HCT116 (cell line): ENCODE results near the gene PCP2. TPM values are rescaled to one million over a fixed set of nuclear protein-coding genes. Genes with fewer than 3 reads are reported as not detected.

Experiments used
- ATAC-seq: fragments of 200-7000 bp; cut with Tn5 transposase; 2 replicates; pipeline ENCODE4 v1.9.1; 2020; ENCODE audit warnings: mild to moderate bottlenecking, moderate library complexity
- BruUV-seq: library from RNA; stranded (reverse); fragments of 400-500 nt; replicated peaks from 2 replicates; lab custom pipeline; 2021; lab: Mats Ljungman, UMichigan
- CTCF ChIA-PET: fragments of 300-600 bp; sonication (Branson Sonifier 250); formaldehyde crosslinking; loops from one replicate; lab custom pipeline; 2021; ENCODE audit warnings: antibody characterized with exemption; lab: Charles Lee
- POLR2A ChIA-PET: fragments of 300-600, 350-600 bp; sonication (Branson Sonifier 250); formaldehyde crosslinking; loops from one replicate; lab custom pipeline; 2021; ENCODE audit warnings: antibody characterized with exemption; lab: Charles Lee
- RAD21 ChIA-PET, 2 experiments: fragments of 300-600 bp; sonication (Branson Sonifier 250); formaldehyde crosslinking; loops; one replicate each; lab custom pipeline; 2023; ENCODE audit warnings: low total read pairs in 2 of 2; ENCODE audit not compliant: uncharacterized antibody in 2 of 2, unreplicated experiment in 2 of 2, low non-redundant PET in 1 of 2; lab: Charles Lee
- DNase-seq: peaks from one replicate; pipeline ENCODE4 v3.0.0-alpha.2; 2010; ENCODE audit warnings: low read depth, low spot score
- H2AFZ ChIP-seq: fragments of 200-600 bp; shearing (Covaris generic), sonication (generic); 2 replicates; pipeline ENCODE4 v1.6.1; 2017; ENCODE audit warnings: low read depth, mixed run types, mixed read lengths, antibody characterized with exemption, low read length; ENCODE audit not compliant: poor library complexity, severe bottlenecking
- H3K27ac ChIP-seq: 2 replicates; pipeline ENCODE4 v1.5.1; 2012; ENCODE audit warnings: low read depth, low read length
- H3K27me3 ChIP-seq: fragments of 200-600 bp; sonication (generic); 2 replicates; pipeline ENCODE4 v1.6.1; 2016; ENCODE audit warnings: mixed run types, low read length, mixed read lengths; ENCODE audit not compliant: insufficient read depth
- H3K36me3 ChIP-seq, 2 experiments: fragments of 200-500 bp in 1 of 2; fragments of 200-600 bp in 1 of 2; sonication (Bioruptor generic) in 1 of 2; sonication (generic) in 1 of 2; 2 replicates each; pipeline versions ENCODE4 v1.5.1 to v1.6.1; 2014 to 2016; ENCODE audit warnings: low read length in 2 of 2, inconsistent platforms in 1 of 2, mixed read lengths in 1 of 2, mixed run types in 1 of 2; ENCODE audit not compliant: insufficient read depth in 2 of 2, control insufficient read depth in 1 of 2
- H3K4me1 ChIP-seq, 2 experiments: fragments of 200-600 bp in 1 of 2; sonication (generic) in 1 of 2; 2 replicates each; pipeline versions ENCODE4 v1.5.1 to v1.6.1; 2012 to 2017; ENCODE audit warnings: low read length in 2 of 2, inconsistent platforms in 1 of 2, mild to moderate bottlenecking in 1 of 2, mixed read lengths in 1 of 2, mixed run types in 1 of 2, moderate library complexity in 1 of 2; ENCODE audit not compliant: insufficient read depth in 2 of 2, control insufficient read depth in 1 of 2
- H3K4me2 ChIP-seq: fragments of 200-600 bp; sonication (generic); 2 replicates; pipeline ENCODE4 v1.6.1; 2017; ENCODE audit warnings: mixed run types, low read length, mixed read lengths
- H3K4me3 ChIP-seq, 2 experiments: fragments of 200-600 bp in 1 of 2; sonication (generic) in 1 of 2; replicated peaks in 1 of 2; 2 replicates each; pipeline ENCODE4 v1.5.1; 2011 to 2016; ENCODE audit warnings: low read length in 2 of 2, control low read depth in 1 of 2, low read depth in 1 of 2, mild to moderate bottlenecking in 1 of 2, mixed read lengths in 1 of 2, mixed run types in 1 of 2
- H3K79me2 ChIP-seq: fragments of 200-600 bp; sonication (generic); 2 replicates; pipeline ENCODE4 v1.6.1; 2017; ENCODE audit warnings: mild to moderate bottlenecking, mixed run types, low read length, moderate library complexity, mixed read lengths; ENCODE audit not compliant: insufficient read depth
- H3K9ac ChIP-seq: fragments of 200-600 bp; sonication (generic); 2 replicates; pipeline ENCODE4 v1.6.1; 2016; ENCODE audit warnings: low read length, mixed read lengths
- H3K9me2 ChIP-seq: fragments of 200-600 bp; sonication (generic), shearing (Covaris generic); 2 replicates; pipeline ENCODE4 v1.6.1; 2017; ENCODE audit warnings: mixed run types, mild to moderate bottlenecking, moderate library complexity; ENCODE audit not compliant: insufficient read depth
- H3K9me3 ChIP-seq, 2 experiments: fragments of 200-500 bp in 1 of 2; fragments of 200-600 bp in 1 of 2; sonication (Bioruptor generic) in 1 of 2; sonication (generic) in 1 of 2; 2 replicates each; pipeline ENCODE4 v1.6.1; 2014 to 2017; ENCODE audit warnings: low read length in 2 of 2, mixed read lengths in 2 of 2, inconsistent platforms in 1 of 2, low read depth in 1 of 2, mild to moderate bottlenecking in 1 of 2, mixed run types in 1 of 2, moderate library complexity in 1 of 2; ENCODE audit not compliant: control insufficient read depth in 1 of 2, insufficient read depth in 1 of 2
- H4K20me1 ChIP-seq: fragments of 200-600 bp; sonication (generic), shearing (Covaris generic); 2 replicates; pipeline ENCODE4 v1.6.1; 2017; ENCODE audit warnings: mixed run types, mild to moderate bottlenecking, moderate library complexity; ENCODE audit not compliant: insufficient read depth
- ATF3 ChIP-seq: IDR thresholded peaks from 2 replicates; pipeline ENCODE4 v1.6.1; 2012
- ELF1 ChIP-seq: IDR thresholded peaks from 2 replicates; pipeline ENCODE4 v1.6.1; 2012; ENCODE audit warnings: low read depth, borderline replicate concordance
- EZH2 ChIP-seq: fragments of 200-600 bp; sonication (generic); IDR thresholded peaks from 2 replicates; pipeline ENCODE4 v1.6.1; 2017; ENCODE audit warnings: antibody characterized with exemption, mixed run types
- FOSL1 ChIP-seq: IDR thresholded peaks from 2 replicates; pipeline ENCODE4 v1.6.1; 2012; ENCODE audit warnings: low read depth
- JUND ChIP-seq: IDR thresholded peaks from 2 replicates; pipeline ENCODE4 v1.6.1; 2012
- POLR2A ChIP-seq: IDR thresholded peaks from 2 replicates; pipeline ENCODE4 v1.7.0; 2011; ENCODE audit warnings: borderline replicate concordance; ENCODE audit not compliant: insufficient read depth, insufficient read length; ENCODE audit errors: extremely low read depth
- RAD21 ChIP-seq: IDR thresholded peaks from 2 replicates; pipeline ENCODE4 v1.6.1; 2012; ENCODE audit warnings: low read depth, mild to moderate bottlenecking
- SIN3A ChIP-seq: IDR thresholded peaks from 2 replicates; pipeline ENCODE4 v1.6.1; 2012; ENCODE audit warnings: low read depth
- SP1 ChIP-seq: IDR thresholded peaks from 2 replicates; pipeline ENCODE4 v1.6.1; 2012; ENCODE audit warnings: low read depth
- TCF7L2 ChIP-seq: IDR thresholded peaks from 2 replicates; pipeline ENCODE4 v1.7.0; 2011; ENCODE audit warnings: borderline replicate concordance, inconsistent platforms; ENCODE audit not compliant: insufficient read depth, insufficient read length; ENCODE audit errors: extremely low read depth
- ZNF274 ChIP-seq: fragments of 200-500 bp; sonication (Bioruptor generic); IDR thresholded peaks from 2 replicates; pipeline ENCODE4 v1.6.1; 2014; ENCODE audit warnings: mild to moderate bottlenecking, low read depth, low read length, inconsistent platforms
- intact Hi-C: fragments of 100-400 bp; cut with micrococcal nuclease; formaldehyde crosslinking; loops from 2 replicates; pipeline ENCODE4 v1.10.0; 2022
- total RNA-seq: library from RNA; stranded (reverse); gene quantifications from one replicate; pipeline ENCODE4 v1.2.1, GENCODE V29; 2021; ENCODE audit not compliant: unreplicated experiment
- TF ChIP-seq, protein P1 (sequence below): IDR thresholded peaks from 2 replicates; pipeline ENCODE4 v1.6.1; 2011; ENCODE audit warnings: mild to moderate bottlenecking, low read length, moderate library complexity; ENCODE audit not compliant: insufficient replicate concordance; ENCODE audit errors: extremely low read depth
- TF ChIP-seq, protein P2 (sequence below): IDR thresholded peaks from 2 replicates; pipeline ENCODE4 v1.6.1; 2012

The PCP2 gene
- total RNA-seq, 1 experiment from 2014 or later, result 0.32 TPM

DNA sequence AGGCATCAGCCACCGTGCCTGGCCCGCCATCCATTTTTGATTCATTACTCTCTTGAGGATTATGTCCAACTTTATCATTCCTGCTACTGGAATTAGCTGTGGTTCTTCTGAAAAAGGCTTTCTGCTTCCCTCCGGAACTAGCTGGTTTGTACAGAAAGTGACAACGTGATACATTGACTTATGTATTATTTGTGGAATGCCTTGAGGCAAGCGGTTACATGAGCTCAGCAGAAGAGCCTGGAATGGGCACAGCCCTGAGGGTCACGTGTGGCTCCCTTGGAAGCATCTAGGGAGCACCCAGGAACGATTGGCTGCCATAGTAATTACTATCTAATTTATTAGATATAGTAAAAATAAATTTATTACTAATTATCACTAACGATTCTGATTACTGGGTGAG lies 20.9 kb upstream of the PCP2 start:
- Histone ChIP-seq H2AFZ (no peak overlapping the region), H3K9me2 (no peaks in the 10 kb centered on the region), H3K4me2 (no peak overlapping the region), H3K4me3 (no peak overlapping the region), H3K36me3 (no peaks in the 10 kb centered on the region), H4K20me1 (no peaks in the 10 kb centered on the region), H3K27me3 (no peaks in the 10 kb centered on the region), H3K4me1 (peaks cover 3 to 12% of the 10 kb centered on the region in 2 experiments), H3K9ac (no peak overlapping the region), H3K9me3 (no peaks in the 10 kb centered on the region), H3K27ac (no peak overlapping the region), H3K79me2 (no peaks in the 10 kb centered on the region)
- TF ChIP-seq ZNF274 (no peak), ATF3 (no peak), SIN3A (no peak), SP1 (no peak), ELF1 (no peak), FOSL1 (no peak), RAD21 (no peak), TCF7L2 (no peak), JUND (no peak), EZH2 (no peak), POLR2A (no peak)
- TF ChIP-seq, protein P1, sequence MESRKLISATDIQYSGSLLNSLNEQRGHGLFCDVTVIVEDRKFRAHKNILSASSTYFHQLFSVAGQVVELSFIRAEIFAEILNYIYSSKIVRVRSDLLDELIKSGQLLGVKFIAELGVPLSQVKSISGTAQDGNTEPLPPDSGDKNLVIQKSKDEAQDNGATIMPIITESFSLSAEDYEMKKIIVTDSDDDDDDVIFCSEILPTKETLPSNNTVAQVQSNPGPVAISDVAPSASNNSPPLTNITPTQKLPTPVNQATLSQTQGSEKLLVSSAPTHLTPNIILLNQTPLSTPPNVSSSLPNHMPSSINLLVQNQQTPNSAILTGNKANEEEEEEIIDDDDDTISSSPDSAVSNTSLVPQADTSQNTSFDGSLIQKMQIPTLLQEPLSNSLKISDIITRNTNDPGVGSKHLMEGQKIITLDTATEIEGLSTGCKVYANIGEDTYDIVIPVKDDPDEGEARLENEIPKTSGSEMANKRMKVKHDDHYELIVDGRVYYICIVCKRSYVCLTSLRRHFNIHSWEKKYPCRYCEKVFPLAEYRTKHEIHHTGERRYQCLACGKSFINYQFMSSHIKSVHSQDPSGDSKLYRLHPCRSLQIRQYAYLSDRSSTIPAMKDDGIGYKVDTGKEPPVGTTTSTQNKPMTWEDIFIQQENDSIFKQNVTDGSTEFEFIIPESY, result no peak
- TF ChIP-seq, protein P2, sequence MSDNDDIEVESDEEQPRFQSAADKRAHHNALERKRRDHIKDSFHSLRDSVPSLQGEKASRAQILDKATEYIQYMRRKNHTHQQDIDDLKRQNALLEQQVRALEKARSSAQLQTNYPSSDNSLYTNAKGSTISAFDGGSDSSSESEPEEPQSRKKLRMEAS, result no peak
- DNase-seq, result no peak
- POLR2A ChIA-PET, result no interaction called here
- intact Hi-C loops, result no loop called here
- no peak for ATAC-seq
- RAD21 ChIA-PET, result no interaction called here
- no TSS peak for BruUV-seq
- CTCF ChIA-PET, result interaction anchor here (1.2 kb wide), 1 partner anchor 86 kb away, joined by 5 read pairs; no protein-coding TSS in a partner anchor
